K562 (cell line): ENCODE results near the gene HSD17B10. TPM values are rescaled to one million over a fixed set of nuclear protein-coding genes. Genes with fewer than 3 reads are reported as not detected.

ENCODE experiments used
- CREM ChIP-seq: IDR thresholded peaks from 2 replicates; pipeline ENCODE4 v1.6.1; 2014; ENCODE audit warnings: antibody characterized with exemption, low read depth
- HLTF ChIP-seq: fragments of 450-650 bp; IDR thresholded peaks from 2 replicates; pipeline ENCODE4 v1.6.1; 2016
- KAT2B ChIP-seq: IDR thresholded peaks from one replicate; pipeline ENCODE4 v1.6.1; 2012; ENCODE audit warnings: low read depth, mild to moderate bottlenecking, control low read depth, inconsistent platforms, low read length, moderate library complexity
- KDM5B ChIP-seq: fragments of 200-600 bp; sonication (generic); IDR thresholded peaks from 2 replicates; pipeline ENCODE4 v1.6.1; 2012; ENCODE audit warnings: low read depth, mild to moderate bottlenecking, moderate library complexity, low read length, control low read depth, inconsistent platforms; ENCODE audit not compliant: insufficient replicate concordance
- MTA3 ChIP-seq: fragments of 450-650 bp; formaldehyde crosslinking; IDR thresholded peaks from 2 replicates; pipeline ENCODE4 v1.6.1; 2017; ENCODE audit warnings: mild to moderate bottlenecking, borderline replicate concordance
- POLR2A ChIP-seq: fragments of 450-650 bp; conservative IDR thresholded peaks from 2 replicates; pipeline ENCODE4 v1.6.1; 2016
- SIN3A ChIP-seq, 2 experiments: fragments of 150-350 bp in 1 of 2; IDR thresholded peaks; 2 replicates each; pipeline ENCODE4 v1.6.1; 2011 to 2016; ENCODE audit warnings: borderline replicate concordance in 2 of 2, low read depth in 2 of 2, low read length in 2 of 2, mild to moderate bottlenecking in 2 of 2, moderate library complexity in 2 of 2; ENCODE audit not compliant: control insufficient read depth in 1 of 2
- SIRT6 ChIP-seq: IDR thresholded peaks from one replicate; pipeline ENCODE4 v1.6.1; 2012; ENCODE audit warnings: low read depth, mild to moderate bottlenecking, control low read depth, inconsistent platforms, low read length, moderate library complexity
- SMAD3 ChIP-seq: fragments of 450-650 bp; formaldehyde crosslinking; conservative IDR thresholded peaks from 2 replicates; pipeline ENCODE4 v1.4.0; 2020; ENCODE audit warnings: mild to moderate bottlenecking
- SREBF1 ChIP-seq: fragments of 150-350 bp; IDR thresholded peaks from 2 replicates; pipeline ENCODE4 v1.6.1; 2014; ENCODE audit warnings: antibody characterized with exemption, low read depth, low read length, borderline replicate concordance
- TARDBP ChIP-seq: fragments of 450-650 bp; IDR thresholded peaks from 2 replicates; pipeline ENCODE4 v1.6.1; 2016
- TBP ChIP-seq: optimal IDR thresholded peaks from 2 replicates; pipeline ENCODE3; 2011; ENCODE audit warnings: low read depth, low read length, improper control_type of control experiment
- ZFP30 ChIP-seq: fragments of 250-450 bp; sonication (Bioruptor Pico); IDR thresholded peaks from 2 replicates; pipeline ENCODE4 v1.8.0; 2022; ENCODE audit warnings: moderate library complexity, mild to moderate bottlenecking, inconsistent platforms, borderline replicate concordance
- ZNF124 ChIP-seq: sonication (generic); formaldehyde crosslinking; IDR thresholded peaks from 2 replicates; pipeline ENCODE4 v1.8.1; 2022; ENCODE audit warnings: missing genetic modification reagents
- ZNF140 ChIP-seq: fragments of 250-450 bp; sonication (Bioruptor Pico); IDR thresholded peaks from 2 replicates; pipeline ENCODE4 v1.8.0; 2021; ENCODE audit warnings: moderate library complexity, mild to moderate bottlenecking, inconsistent platforms
- ZNF239 ChIP-seq: fragments of 250-450 bp; sonication (Bioruptor Pico); IDR thresholded peaks from 2 replicates; pipeline ENCODE4 v1.4.0; 2020; ENCODE audit warnings: mild to moderate bottlenecking
- ZNF785 ChIP-seq: fragments of 250-450 bp; sonication (Bioruptor Pico); IDR thresholded peaks from 2 replicates; pipeline ENCODE4 v1.4.0; 2020; ENCODE audit warnings: mild to moderate bottlenecking
- polyA plus RNA-seq, 8 experiments: library from polyadenylated mRNA; depleted of rRNA in 4 of 8; stranded (reverse) in 5 of 8; unstranded in 3 of 8; fragments of >200 nt; fragmentation: Nextera tagmentation in 2 of 8; fragmentation: Illumina TruSeq in 1 of 8; extraction: Ambion mirVana in 2 of 8; extraction: Trizol in 1 of 8; gene quantifications; 2 replicates each; pipeline versions ENCODE4 v1.2.1 to v1.2.3, GENCODE V29; 2011 to 2014; ENCODE audit warnings: inconsistent platforms in 1 of 8, missing spikeins in 1 of 8
- total RNA-seq, 7 experiments: library from RNA; depleted of rRNA in 6 of 7; stranded (reverse); fragments of >200 nt in 6 of 7; fragmentation: Illumina TruSeq in 2 of 7; extraction: Trizol in 2 of 7; gene quantifications; 2 replicates each; pipeline versions ENCODE4 v1.2.1 to v1.2.3, GENCODE V29; 2011 to 2021; ENCODE audit warnings: low replicate concordance in 1 of 7
- TF ChIP-seq, protein P1 (sequence below), 3 experiments: fragments of 200-800 bp in 1 of 3; sonication (Bioruptor generic) in 1 of 3; sonication (generic) in 1 of 3; formaldehyde crosslinking in 1 of 3; IDR thresholded peaks; 2 replicates each; pipeline versions ENCODE4 v1.6.1 to v1.8.0; 2016 to 2022; ENCODE audit warnings: mild to moderate bottlenecking in 2 of 3, missing compliant biosample characterization in 2 of 3, missing genetic modification characterization in 2 of 3, missing genetic modification reagents in 1 of 3
- TF ChIP-seq, protein P2 (sequence below): sonication (generic); formaldehyde crosslinking; IDR thresholded peaks from 2 replicates; pipeline ENCODE4 v1.8.0; 2022; ENCODE audit warnings: mild to moderate bottlenecking, missing genetic modification reagents
- TF ChIP-seq, protein P3 (sequence below): fragments of 450-650 bp; IDR thresholded peaks from one replicate; pipeline ENCODE4 v1.6.1; 2018; ENCODE audit warnings: mild to moderate bottlenecking, moderate library complexity; ENCODE audit not compliant: partially characterized antibody
- TF ChIP-seq, protein P4 (sequence below): fragments of 150-350 bp; IDR thresholded peaks from 2 replicates; pipeline ENCODE4 v1.6.1; 2014; ENCODE audit warnings: low read depth, mild to moderate bottlenecking, low read length, borderline replicate concordance

HSD17B10 gene
- total and polyA plus RNA-seq, 9 of the 15 experiments (the other 6 are each of a cell fraction or from before 2014, with no cell fraction given) = 45.3 to 221 (median 186) TPM

DNA sequence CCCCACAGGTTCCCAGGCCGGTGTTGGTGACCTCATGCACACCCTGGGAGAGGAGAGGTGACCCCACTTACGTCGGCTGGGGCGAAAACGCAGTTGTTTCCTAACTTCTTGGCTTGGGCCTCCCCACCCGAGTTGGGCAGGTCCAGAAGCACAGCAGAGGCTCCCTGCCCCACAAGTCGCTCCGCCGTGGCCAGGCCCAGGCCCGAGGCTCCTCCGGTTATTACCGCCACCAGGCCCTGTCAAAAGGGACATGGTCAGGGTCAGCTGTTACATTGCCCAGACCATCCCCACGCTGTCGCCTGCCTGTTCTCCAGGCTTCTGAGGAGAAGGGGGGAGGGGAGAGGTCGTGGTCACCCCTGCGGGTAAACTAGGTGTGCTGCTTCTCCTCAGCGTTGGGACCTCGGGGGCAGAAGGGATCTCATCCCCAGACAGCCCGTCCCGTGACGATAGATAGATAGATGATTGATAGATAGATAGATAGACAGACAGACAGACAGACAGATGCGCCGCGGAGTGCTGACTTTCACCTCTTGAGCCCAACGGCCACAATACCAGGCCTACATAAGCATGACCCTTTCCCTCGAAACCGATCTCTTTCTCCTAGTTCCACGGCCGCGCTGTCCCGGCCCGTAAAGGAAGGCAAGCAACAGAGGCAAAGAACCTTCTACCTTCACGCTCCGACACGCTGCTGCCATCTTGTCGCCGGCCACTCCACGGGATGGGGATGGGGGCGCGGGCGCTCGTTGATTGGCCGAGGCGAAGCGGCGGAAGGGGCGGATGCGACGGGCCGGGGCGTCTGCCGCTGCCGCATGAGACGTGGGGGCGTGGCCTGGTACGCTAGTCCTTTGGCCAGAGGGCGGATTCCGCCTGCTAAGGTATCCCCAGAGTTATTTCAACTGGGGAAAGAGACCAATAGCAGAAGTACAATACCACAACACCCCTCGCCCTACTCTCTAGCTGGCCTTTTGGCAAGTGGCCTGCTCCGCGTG lies at the start of gene HSD17B10 (continued):
- TF ChIP-seq SIN3A (IDR thresholded peaks at IDR 0.05; ENCODE audit: borderline replicate concordance in 2 of 2, control insufficient read depth in 1 of 2, low read depth in 2 of 2, low read length in 2 of 2) (0 out of 4 replicates have a peak, but pooled peaks of 1 of the 2 experiments have one; percentile 44), ZNF239 (CRISPR knock-in tag) (no peak), ZNF785 (CRISPR knock-in tag) (no peak), ZNF140 (CRISPR knock-in tag) (no peak), ZFP30 (no peak), KAT2B (no peak), CREM (peak; percentile 53), KDM5B (peak; percentile 80), ZNF124 (no peak), SREBF1 (no peak), HLTF (0 out of 2 replicates have a peak, but pooled peaks have one; percentile 29), SIRT6 (no peak), SMAD3 (CRISPR knock-in tag) (no peak), MTA3 (peak; percentile 60; the same call in 1 of the 2 replicates), TBP (peak; percentile 71), TARDBP (0 out of 2 replicates have a peak, but pooled peaks have one; percentile 15), POLR2A (peak; percentile 89)
- TF ChIP-seq, protein P1, sequence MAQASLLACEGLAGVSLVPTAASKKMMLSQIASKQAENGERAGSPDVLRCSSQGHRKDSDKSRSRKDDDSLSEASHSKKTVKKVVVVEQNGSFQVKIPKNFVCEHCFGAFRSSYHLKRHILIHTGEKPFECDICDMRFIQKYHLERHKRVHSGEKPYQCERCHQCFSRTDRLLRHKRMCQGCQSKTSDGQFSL (CRISPR knock-in tag; IDR thresholded peaks at IDR 0.05) = no peak
- TF ChIP-seq, protein P1 (tag; IDR thresholded peaks at IDR 0.05) = no peak
- TF ChIP-seq, protein P2, sequence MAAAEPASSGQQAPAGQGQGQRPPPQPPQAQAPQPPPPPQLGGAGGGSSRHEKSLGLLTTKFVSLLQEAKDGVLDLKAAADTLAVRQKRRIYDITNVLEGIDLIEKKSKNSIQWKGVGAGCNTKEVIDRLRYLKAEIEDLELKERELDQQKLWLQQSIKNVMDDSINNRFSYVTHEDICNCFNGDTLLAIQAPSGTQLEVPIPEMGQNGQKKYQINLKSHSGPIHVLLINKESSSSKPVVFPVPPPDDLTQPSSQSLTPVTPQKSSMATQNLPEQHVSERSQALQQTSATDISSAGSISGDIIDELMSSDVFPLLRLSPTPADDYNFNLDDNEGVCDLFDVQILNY (CRISPR knock-in tag) = no peak
- TF ChIP-seq, protein P3, sequence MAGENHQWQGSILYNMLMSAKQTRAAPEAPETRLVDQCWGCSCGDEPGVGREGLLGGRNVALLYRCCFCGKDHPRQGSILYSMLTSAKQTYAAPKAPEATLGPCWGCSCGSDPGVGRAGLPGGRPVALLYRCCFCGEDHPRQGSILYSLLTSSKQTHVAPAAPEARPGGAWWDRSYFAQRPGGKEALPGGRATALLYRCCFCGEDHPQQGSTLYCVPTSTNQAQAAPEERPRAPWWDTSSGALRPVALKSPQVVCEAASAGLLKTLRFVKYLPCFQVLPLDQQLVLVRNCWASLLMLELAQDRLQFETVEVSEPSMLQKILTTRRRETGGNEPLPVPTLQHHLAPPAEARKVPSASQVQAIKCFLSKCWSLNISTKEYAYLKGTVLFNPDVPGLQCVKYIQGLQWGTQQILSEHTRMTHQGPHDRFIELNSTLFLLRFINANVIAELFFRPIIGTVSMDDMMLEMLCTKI = no peak
- TF ChIP-seq, protein P4, sequence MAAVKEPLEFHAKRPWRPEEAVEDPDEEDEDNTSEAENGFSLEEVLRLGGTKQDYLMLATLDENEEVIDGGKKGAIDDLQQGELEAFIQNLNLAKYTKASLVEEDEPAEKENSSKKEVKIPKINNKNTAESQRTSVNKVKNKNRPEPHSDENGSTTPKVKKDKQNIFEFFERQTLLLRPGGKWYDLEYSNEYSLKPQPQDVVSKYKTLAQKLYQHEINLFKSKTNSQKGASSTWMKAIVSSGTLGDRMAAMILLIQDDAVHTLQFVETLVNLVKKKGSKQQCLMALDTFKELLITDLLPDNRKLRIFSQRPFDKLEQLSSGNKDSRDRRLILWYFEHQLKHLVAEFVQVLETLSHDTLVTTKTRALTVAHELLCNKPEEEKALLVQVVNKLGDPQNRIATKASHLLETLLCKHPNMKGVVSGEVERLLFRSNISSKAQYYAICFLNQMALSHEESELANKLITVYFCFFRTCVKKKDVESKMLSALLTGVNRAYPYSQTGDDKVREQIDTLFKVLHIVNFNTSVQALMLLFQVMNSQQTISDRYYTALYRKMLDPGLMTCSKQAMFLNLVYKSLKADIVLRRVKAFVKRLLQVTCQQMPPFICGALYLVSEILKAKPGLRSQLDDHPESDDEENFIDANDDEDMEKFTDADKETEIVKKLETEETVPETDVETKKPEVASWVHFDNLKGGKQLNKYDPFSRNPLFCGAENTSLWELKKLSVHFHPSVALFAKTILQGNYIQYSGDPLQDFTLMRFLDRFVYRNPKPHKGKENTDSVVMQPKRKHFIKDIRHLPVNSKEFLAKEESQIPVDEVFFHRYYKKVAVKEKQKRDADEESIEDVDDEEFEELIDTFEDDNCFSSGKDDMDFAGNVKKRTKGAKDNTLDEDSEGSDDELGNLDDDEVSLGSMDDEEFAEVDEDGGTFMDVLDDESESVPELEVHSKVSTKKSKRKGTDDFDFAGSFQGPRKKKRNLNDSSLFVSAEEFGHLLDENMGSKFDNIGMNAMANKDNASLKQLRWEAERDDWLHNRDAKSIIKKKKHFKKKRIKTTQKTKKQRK = no peak
